ENCODE measurements around the gene SPATA6. TPM values are rescaled to one million over a fixed set of nuclear protein-coding genes. Genes with fewer than 3 reads are reported as not detected.

Gene SPATA6
- total and polyA plus RNA-seq, 2 experiments from 2014 or later: 10.6 to 13.3 TPM

DNA sequence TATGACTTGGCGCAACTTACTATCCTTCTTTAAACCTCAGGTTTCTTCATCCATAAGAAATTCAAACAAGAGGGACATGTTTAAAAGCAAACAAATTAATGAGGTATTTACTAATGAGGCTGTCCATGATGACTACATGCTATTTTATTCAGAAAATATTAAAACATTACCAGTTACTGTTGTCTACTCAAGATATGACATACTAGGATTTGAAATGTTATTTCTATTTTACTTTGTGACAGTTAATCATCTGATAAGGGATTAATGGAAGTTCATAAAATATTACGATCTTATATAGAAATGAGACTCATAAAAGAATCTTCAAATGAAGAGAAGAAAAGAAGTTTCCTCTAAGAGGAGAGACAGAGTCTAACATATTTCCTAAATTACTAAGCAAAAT lies 80.1 kb downstream of the SPATA6 start:
- Histone ChIP-seq H3K79me2 (replicated peaks; ENCODE audit: insufficient read depth) (no peaks in the 10 kb centered on the region), H3K27ac (ENCODE audit: low read depth) (no peak overlapping the region), H4K20me1 (replicated peaks; ENCODE audit: insufficient read depth) (no peaks in the 10 kb centered on the region), H3K4me1 (ENCODE audit: insufficient read depth) (no peaks in the 10 kb centered on the region), H2AFZ (no peak overlapping the region), H3K4me3 (no peak overlapping the region), H3K27me3 (ENCODE audit: insufficient read depth) (no peaks in the 10 kb centered on the region), H3F3A (replicated peaks; ENCODE audit: low read depth) (no peaks in the 10 kb centered on the region), H3K9me2 (ENCODE audit: insufficient read depth) (no peaks in the 10 kb centered on the region), H3K4me2 (no peak overlapping the region), H3K36me3 (ENCODE audit: insufficient read depth) (no peaks in the 10 kb centered on the region)
- ATAC-seq (no peak), DNase-seq (ENCODE audit: low spot score) (no peak)
- Mint-ChIP-seq H3K9me3 (peaks cover 6% of the 10 kb centered on the region; the same call in 1 of the 3 replicates), H3K27me3 (ENCODE audit: insufficient read depth, low read depth, poor library complexity) (no peaks in the 10 kb centered on the region), H3K4me3 (no peak overlapping the region), H3K27ac (no peak overlapping the region), H3K4me1 (no peaks in the 10 kb centered on the region), H3K36me3 (ENCODE audit: low read depth) (peaks cover 11% of the 10 kb centered on the region)
- TF ChIP-seq, protein P1, sequence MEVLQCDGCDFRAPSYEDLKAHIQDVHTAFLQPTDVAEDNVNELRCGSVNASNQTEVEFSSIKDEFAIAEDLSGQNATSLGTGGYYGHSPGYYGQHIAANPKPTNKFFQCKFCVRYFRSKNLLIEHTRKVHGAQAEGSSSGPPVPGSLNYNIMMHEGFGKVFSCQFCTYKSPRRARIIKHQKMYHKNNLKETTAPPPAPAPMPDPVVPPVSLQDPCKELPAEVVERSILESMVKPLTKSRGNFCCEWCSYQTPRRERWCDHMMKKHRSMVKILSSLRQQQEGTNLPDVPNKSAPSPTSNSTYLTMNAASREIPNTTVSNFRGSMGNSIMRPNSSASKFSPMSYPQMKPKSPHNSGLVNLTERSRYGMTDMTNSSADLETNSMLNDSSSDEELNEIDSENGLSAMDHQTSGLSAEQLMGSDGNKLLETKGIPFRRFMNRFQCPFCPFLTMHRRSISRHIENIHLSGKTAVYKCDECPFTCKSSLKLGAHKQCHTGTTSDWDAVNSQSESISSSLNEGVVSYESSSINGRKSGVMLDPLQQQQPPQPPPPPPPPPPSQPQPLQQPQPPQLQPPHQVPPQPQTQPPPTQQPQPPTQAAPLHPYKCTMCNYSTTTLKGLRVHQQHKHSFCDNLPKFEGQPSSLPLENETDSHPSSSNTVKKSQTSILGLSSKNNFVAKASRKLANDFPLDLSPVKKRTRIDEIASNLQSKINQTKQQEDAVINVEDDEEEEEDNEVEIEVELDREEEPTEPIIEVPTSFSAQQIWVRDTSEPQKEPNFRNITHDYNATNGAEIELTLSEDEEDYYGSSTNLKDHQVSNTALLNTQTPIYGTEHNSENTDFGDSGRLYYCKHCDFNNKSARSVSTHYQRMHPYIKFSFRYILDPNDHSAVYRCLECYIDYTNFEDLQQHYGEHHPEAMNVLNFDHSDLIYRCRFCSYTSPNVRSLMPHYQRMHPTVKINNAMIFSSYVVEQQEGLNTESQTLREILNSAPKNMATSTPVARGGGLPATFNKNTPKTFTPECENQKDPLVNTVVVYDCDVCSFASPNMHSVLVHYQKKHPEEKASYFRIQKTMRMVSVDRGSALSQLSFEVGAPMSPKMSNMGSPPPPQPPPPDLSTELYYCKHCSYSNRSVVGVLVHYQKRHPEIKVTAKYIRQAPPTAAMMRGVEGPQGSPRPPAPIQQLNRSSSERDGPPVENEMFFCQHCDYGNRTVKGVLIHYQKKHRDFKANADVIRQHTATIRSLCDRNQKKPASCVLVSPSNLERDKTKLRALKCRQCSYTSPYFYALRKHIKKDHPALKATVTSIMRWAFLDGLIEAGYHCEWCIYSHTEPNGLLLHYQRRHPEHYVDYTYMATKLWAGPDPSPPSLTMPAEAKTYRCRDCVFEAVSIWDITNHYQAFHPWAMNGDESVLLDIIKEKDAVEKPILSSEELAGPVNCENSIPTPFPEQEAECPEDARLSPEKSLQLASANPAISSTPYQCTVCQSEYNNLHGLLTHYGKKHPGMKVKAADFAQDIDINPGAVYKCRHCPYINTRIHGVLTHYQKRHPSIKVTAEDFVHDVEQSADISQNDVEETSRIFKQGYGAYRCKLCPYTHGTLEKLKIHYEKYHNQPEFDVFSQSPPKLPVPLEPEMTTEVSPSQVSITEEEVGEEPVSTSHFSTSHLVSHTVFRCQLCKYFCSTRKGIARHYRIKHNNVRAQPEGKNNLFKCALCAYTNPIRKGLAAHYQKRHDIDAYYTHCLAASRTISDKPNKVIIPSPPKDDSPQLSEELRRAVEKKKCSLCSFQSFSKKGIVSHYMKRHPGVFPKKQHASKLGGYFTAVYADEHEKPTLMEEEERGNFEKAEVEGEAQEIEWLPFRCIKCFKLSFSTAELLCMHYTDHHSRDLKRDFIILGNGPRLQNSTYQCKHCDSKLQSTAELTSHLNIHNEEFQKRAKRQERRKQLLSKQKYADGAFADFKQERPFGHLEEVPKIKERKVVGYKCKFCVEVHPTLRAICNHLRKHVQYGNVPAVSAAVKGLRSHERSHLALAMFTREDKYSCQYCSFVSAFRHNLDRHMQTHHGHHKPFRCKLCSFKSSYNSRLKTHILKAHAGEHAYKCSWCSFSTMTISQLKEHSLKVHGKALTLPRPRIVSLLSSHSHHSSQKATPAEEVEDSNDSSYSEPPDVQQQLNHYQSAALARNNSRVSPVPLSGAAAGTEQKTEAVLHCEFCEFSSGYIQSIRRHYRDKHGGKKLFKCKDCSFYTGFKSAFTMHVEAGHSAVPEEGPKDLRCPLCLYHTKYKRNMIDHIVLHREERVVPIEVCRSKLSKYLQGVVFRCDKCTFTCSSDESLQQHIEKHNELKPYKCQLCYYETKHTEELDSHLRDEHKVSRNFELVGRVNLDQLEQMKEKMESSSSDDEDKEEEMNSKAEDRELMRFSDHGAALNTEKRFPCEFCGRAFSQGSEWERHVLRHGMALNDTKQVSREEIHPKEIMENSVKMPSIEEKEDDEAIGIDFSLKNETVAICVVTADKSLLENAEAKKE (CRISPR knock-in tag; IDR thresholded peaks at IDR 0.05): no peak
- no peak for TF ChIP-seq EZH2 (IDR thresholded peaks at IDR 0.05; ENCODE audit: low read depth, unreplicated experiment)
- no peak for TF ChIP-seq EZH2phosphoT487 (IDR thresholded peaks at IDR 0.05; ENCODE audit: unreplicated experiment)

DNA sequence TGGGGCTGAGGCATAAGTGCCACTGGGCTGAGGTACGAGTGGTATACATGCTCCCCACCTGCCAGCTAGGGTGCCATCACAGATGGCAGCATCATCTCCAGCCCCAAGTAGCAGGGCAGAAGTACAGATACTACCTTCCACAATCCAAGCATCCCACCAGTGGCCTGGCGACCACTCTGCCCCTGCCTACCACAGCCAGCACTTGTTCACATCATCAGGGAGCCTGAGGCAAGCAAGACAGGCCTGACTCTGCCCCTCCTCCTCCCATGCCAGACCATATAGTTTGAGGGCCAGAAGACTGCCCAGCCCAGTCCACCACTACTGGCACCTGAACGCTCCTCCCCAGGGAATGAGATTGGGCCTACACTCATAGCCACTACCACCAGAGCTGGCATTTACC lies 84.6 kb downstream of the SPATA6 start:
- Histone ChIP-seq H4K20me1 (replicated peaks; ENCODE audit: insufficient read depth) (no peaks in the 10 kb centered on the region), H3K9me2 (ENCODE audit: insufficient read depth) (no peaks in the 10 kb centered on the region), H3K4me2 (no peak overlapping the region), H2AFZ (no peak overlapping the region), H3K36me3 (ENCODE audit: insufficient read depth) (no peaks in the 10 kb centered on the region), H3K4me1 (ENCODE audit: insufficient read depth) (no peaks in the 10 kb centered on the region), H3K79me2 (replicated peaks; ENCODE audit: insufficient read depth) (no peaks in the 10 kb centered on the region), H3K27me3 (ENCODE audit: insufficient read depth) (no peaks in the 10 kb centered on the region), H3K4me3 (no peak overlapping the region), H3F3A (replicated peaks; ENCODE audit: low read depth) (no peaks in the 10 kb centered on the region), H3K27ac (ENCODE audit: low read depth) (no peak overlapping the region)
- ATAC-seq (no peak), DNase-seq (ENCODE audit: low spot score) (no peak)
- no peaks in the 10 kb centered on the region for H3K4me1 Mint-ChIP-seq
- no peak overlapping the region for H3K4me3 Mint-ChIP-seq
- H3K27me3 Mint-ChIP-seq (ENCODE audit: insufficient read depth, low read depth, poor library complexity): no peaks in the 10 kb centered on the region
- H3K36me3 Mint-ChIP-seq (ENCODE audit: low read depth): peaks cover 29% of the 10 kb centered on the region
- peaks cover 14% of the 10 kb centered on the region for H3K9me3 Mint-ChIP-seq
- no peak overlapping the region for H3K27ac Mint-ChIP-seq
- no peak for TF ChIP-seq EZH2 (IDR thresholded peaks at IDR 0.05; ENCODE audit: low read depth, unreplicated experiment)
- TF ChIP-seq NANOG (IDR thresholded peaks at IDR 0.05; ENCODE audit: borderline replicate concordance): no peak
- TF ChIP-seq, protein P2, sequence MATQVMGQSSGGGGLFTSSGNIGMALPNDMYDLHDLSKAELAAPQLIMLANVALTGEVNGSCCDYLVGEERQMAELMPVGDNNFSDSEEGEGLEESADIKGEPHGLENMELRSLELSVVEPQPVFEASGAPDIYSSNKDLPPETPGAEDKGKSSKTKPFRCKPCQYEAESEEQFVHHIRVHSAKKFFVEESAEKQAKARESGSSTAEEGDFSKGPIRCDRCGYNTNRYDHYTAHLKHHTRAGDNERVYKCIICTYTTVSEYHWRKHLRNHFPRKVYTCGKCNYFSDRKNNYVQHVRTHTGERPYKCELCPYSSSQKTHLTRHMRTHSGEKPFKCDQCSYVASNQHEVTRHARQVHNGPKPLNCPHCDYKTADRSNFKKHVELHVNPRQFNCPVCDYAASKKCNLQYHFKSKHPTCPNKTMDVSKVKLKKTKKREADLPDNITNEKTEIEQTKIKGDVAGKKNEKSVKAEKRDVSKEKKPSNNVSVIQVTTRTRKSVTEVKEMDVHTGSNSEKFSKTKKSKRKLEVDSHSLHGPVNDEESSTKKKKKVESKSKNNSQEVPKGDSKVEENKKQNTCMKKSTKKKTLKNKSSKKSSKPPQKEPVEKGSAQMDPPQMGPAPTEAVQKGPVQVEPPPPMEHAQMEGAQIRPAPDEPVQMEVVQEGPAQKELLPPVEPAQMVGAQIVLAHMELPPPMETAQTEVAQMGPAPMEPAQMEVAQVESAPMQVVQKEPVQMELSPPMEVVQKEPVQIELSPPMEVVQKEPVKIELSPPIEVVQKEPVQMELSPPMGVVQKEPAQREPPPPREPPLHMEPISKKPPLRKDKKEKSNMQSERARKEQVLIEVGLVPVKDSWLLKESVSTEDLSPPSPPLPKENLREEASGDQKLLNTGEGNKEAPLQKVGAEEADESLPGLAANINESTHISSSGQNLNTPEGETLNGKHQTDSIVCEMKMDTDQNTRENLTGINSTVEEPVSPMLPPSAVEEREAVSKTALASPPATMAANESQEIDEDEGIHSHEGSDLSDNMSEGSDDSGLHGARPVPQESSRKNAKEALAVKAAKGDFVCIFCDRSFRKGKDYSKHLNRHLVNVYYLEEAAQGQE (IDR thresholded peaks at IDR 0.05; ENCODE audit: unreplicated experiment): no peak
- TF ChIP-seq ZNF331 (CRISPR knock-in tag; IDR thresholded peaks at IDR 0.05; ENCODE audit: low read depth): no peak
